Activated naive CD8-positive, alpha-beta T cell treated with anti-CD3 and anti-CD28 coated beads for 36 hours (primary cell): Measurements from ENCODE around the gene CD79B. TPM values are rescaled to one million over a fixed set of nuclear protein-coding genes. Genes with fewer than 3 reads are reported as not detected.
"Not testable (repeated sequence)": the region's sequence is repeated elsewhere in the genome, so short reads cannot be mapped to it uniquely, and the experiment has no call there.

ENCODE experiments used
- DNase-seq: peaks from one replicate; pipeline ENCODE4 v3.0.0; 2021
- H3K27ac Mint-ChIP-seq: one replicate; pipeline ENCODE4 v1.8.0; 2022; ENCODE audit warnings: mild to moderate bottlenecking, moderate library complexity, mixed read lengths
- H3K27me3 Mint-ChIP-seq: one replicate; pipeline ENCODE4 v1.8.0; 2022; ENCODE audit warnings: mild to moderate bottlenecking, mixed read lengths
- H3K36me3 Mint-ChIP-seq: one replicate; pipeline ENCODE4 v1.8.0; 2021; ENCODE audit warnings: mild to moderate bottlenecking, mixed read lengths
- H3K4me1 Mint-ChIP-seq: one replicate; pipeline ENCODE4 v1.8.0; 2021; ENCODE audit warnings: mixed read lengths
- H3K4me3 Mint-ChIP-seq: one replicate; pipeline ENCODE4 v1.8.0; 2022; ENCODE audit warnings: mild to moderate bottlenecking, moderate library complexity, mixed read lengths
- H3K9me3 Mint-ChIP-seq: one replicate; pipeline ENCODE4 v1.8.0; 2022; ENCODE audit warnings: mixed read lengths
- total RNA-seq, 2 experiments: library from RNA; stranded (reverse); gene quantifications; one replicate each; pipeline ENCODE4 v1.2.3, GENCODE V29; 2021

The CD79B gene
- total RNA-seq, 2 experiments from 2014 or later = 28.8 to 30.5 TPM

- H3K27me3 Mint-ChIP-seq = peaks cover 5% of the 10 kb centered on the region
- no peak for DNase-seq
- H3K9me3 Mint-ChIP-seq = no peaks in the 10 kb centered on the region
- no peak overlapping the region for H3K4me3 Mint-ChIP-seq
- H3K36me3 Mint-ChIP-seq = no peaks in the 10 kb centered on the region
- peaks cover 4% of the 10 kb centered on the region for H3K4me1 Mint-ChIP-seq
- no peak overlapping the region for H3K27ac Mint-ChIP-seq
Observed at GRCh38 chr17:63916566-63917185, 15.5 kb downstream of the CD79B start.

GRCh38 chr17:63915753-63916152, 16.4 kb downstream of the CD79B start:
- DNase-seq, H3K4me1 Mint-ChIP-seq, H3K36me3 Mint-ChIP-seq, H3K27me3 Mint-ChIP-seq, H3K27ac Mint-ChIP-seq, H3K4me3 Mint-ChIP-seq, H3K9me3 Mint-ChIP-seq: not testable (repeated sequence)

GRCh38 chr17:63914471-63914870, 17.7 kb downstream of the CD79B start:
- Mint-ChIP-seq H3K36me3 (no peaks in the 10 kb centered on the region), H3K4me1 (peaks cover 4% of the 10 kb centered on the region), H3K4me3 (no peak overlapping the region), H3K27ac (no peak overlapping the region), H3K27me3 (peaks cover 5% of the 10 kb centered on the region), H3K9me3 (no peaks in the 10 kb centered on the region)
- no peak for DNase-seq

- no peaks in the 10 kb centered on the region for H3K36me3 Mint-ChIP-seq
- H3K27me3 Mint-ChIP-seq = no peaks in the 10 kb centered on the region
- DNase-seq = peak; percentile 60
- H3K9me3 Mint-ChIP-seq = no peaks in the 10 kb centered on the region
- no peak overlapping the region for H3K4me3 Mint-ChIP-seq
- H3K27ac Mint-ChIP-seq = no peak overlapping the region
- no peaks in the 10 kb centered on the region for H3K4me1 Mint-ChIP-seq
Observed at GRCh38 chr17:63911657-63912100, 20.5 kb downstream of the CD79B start.

- Mint-ChIP-seq H3K9me3 (no peaks in the 10 kb centered on the region), H3K4me3 (no peak within 1 kb of the TSS), H3K4me1 (no peaks in the 10 kb centered on the region), H3K27ac (no peak within 1 kb of the TSS), H3K36me3 (no peaks in the 10 kb centered on the region), H3K27me3 (no peaks in the 10 kb centered on the region)
- DNase-seq = no peak
Observed at GRCh38 chr17:63911041-63911635, 21.0 kb downstream of the CD79B start, which contains the start of gene CSHL1. CSHL1 (minus strand) TSS chr17:63911258; CDS start chr17:63911196, 62 bp downstream.

GRCh38 chr17:63910096-63910495, 22.0 kb downstream of the CD79B start:
- Mint-ChIP-seq H3K4me3 (no peak overlapping the region), H3K27me3 (no peaks in the 10 kb centered on the region), H3K27ac (no peak overlapping the region), H3K9me3 (no peaks in the 10 kb centered on the region), H3K36me3 (no peaks in the 10 kb centered on the region), H3K4me1 (no peaks in the 10 kb centered on the region)
- no peak for DNase-seq

- H3K36me3 Mint-ChIP-seq, H3K27me3 Mint-ChIP-seq, H3K4me3 Mint-ChIP-seq, H3K4me1 Mint-ChIP-seq, H3K27ac Mint-ChIP-seq, H3K9me3 Mint-ChIP-seq, DNase-seq: not testable (repeated sequence)
Observed at GRCh38 chr17:63909586-63909985, 22.5 kb downstream of the CD79B start.

GRCh38 chr17:63907161-63907778, 24.9 kb downstream of the CD79B start:
- not testable (repeated sequence) for H3K4me1 Mint-ChIP-seq, H3K9me3 Mint-ChIP-seq, DNase-seq, H3K27me3 Mint-ChIP-seq, H3K27ac Mint-ChIP-seq, H3K4me3 Mint-ChIP-seq, H3K36me3 Mint-ChIP-seq

GRCh38 chr17:63904796-63905195, 27.3 kb downstream of the CD79B start:
- H3K4me1 Mint-ChIP-seq, H3K36me3 Mint-ChIP-seq, H3K4me3 Mint-ChIP-seq: not testable (repeated sequence)

GRCh38 chr17:63903787-63904201, 28.3 kb downstream of the CD79B start:
- not testable (repeated sequence) for H3K4me3 Mint-ChIP-seq, H3K27ac Mint-ChIP-seq, DNase-seq, H3K36me3 Mint-ChIP-seq, H3K27me3 Mint-ChIP-seq, H3K4me1 Mint-ChIP-seq, H3K9me3 Mint-ChIP-seq

More at GRCh38 chr17:63904796-63905195, 27.3 kb downstream of the CD79B start:
- H3K9me3 Mint-ChIP-seq, DNase-seq, H3K27me3 Mint-ChIP-seq, H3K27ac Mint-ChIP-seq: not testable (repeated sequence)

GRCh38 chr17:63901971-63902370, 30.2 kb downstream of the CD79B start:
- not testable (repeated sequence) for H3K27ac Mint-ChIP-seq, H3K4me1 Mint-ChIP-seq, H3K27me3 Mint-ChIP-seq, DNase-seq, H3K36me3 Mint-ChIP-seq, H3K9me3 Mint-ChIP-seq, H3K4me3 Mint-ChIP-seq

- H3K36me3 Mint-ChIP-seq, H3K9me3 Mint-ChIP-seq, H3K4me1 Mint-ChIP-seq, H3K27me3 Mint-ChIP-seq, H3K27ac Mint-ChIP-seq, H3K4me3 Mint-ChIP-seq: not testable (repeated sequence)
- peak; percentile 27 for DNase-seq
Observed at GRCh38 chr17:63898899-63899798, 33.0 kb downstream of the CD79B start.

- H3K9me3 Mint-ChIP-seq, DNase-seq, H3K4me3 Mint-ChIP-seq, H3K36me3 Mint-ChIP-seq, H3K27me3 Mint-ChIP-seq, H3K4me1 Mint-ChIP-seq, H3K27ac Mint-ChIP-seq: not testable (repeated sequence)
Observed at GRCh38 chr17:63896524-63897354, 35.4 kb downstream of the CD79B start, which contains the start of gene CSH1. CSH1 (minus strand) TSS chr17:63896574; CDS start chr17:63896511, 63 bp downstream.

- H3K27me3 Mint-ChIP-seq, H3K9me3 Mint-ChIP-seq, DNase-seq, H3K4me1 Mint-ChIP-seq, H3K4me3 Mint-ChIP-seq, H3K27ac Mint-ChIP-seq, H3K36me3 Mint-ChIP-seq: not testable (repeated sequence)
Observed at GRCh38 chr17:63894821-63895220, 37.3 kb downstream of the CD79B start.
